ENCODE data around the gene RPS24.
A peak's percentile ranks its signal among the peaks of the same experiment; 100 is the strongest.

RPS24 gene

DNA sequence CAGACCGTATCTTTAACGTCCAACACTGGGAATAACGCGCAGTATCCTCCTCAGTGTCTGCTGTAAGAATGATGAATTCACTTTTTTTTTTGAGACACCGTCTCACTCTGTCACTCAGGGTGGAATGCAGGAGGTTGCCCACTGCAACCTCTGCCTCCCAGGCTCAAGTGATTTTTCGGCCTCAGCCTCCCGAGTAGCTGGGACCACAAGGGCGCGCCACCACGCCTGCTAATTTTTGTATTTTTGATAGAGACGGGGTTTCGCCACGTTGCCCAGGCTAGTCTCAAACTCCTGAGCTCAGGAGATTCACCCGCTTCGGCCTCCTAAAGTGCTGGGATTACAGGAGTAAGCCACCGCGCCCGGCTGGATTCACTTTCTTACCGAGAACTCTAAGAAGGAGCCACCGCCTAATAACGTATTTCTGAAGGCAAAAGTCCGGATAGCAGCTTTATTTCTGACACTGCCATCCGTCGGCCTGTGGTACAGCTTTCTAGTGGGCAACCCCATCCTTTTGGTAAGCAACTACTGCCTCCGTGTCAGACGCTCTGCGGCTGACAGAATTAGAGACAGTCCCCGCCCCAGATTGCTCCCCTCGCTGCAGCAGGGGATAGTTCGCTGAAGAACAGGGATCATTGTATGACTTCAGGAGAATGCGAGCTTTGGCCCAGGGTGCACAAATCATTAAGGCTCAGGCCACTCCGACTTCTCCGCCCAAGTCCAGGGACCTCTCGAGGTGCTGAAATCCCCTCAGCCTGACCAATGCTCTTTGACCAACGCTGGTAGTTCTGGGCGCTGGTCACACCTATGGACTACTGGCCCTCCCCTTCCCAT lies 5.0 kb upstream of the RPS24 start:
- DNase-seq = no peak

DNA sequence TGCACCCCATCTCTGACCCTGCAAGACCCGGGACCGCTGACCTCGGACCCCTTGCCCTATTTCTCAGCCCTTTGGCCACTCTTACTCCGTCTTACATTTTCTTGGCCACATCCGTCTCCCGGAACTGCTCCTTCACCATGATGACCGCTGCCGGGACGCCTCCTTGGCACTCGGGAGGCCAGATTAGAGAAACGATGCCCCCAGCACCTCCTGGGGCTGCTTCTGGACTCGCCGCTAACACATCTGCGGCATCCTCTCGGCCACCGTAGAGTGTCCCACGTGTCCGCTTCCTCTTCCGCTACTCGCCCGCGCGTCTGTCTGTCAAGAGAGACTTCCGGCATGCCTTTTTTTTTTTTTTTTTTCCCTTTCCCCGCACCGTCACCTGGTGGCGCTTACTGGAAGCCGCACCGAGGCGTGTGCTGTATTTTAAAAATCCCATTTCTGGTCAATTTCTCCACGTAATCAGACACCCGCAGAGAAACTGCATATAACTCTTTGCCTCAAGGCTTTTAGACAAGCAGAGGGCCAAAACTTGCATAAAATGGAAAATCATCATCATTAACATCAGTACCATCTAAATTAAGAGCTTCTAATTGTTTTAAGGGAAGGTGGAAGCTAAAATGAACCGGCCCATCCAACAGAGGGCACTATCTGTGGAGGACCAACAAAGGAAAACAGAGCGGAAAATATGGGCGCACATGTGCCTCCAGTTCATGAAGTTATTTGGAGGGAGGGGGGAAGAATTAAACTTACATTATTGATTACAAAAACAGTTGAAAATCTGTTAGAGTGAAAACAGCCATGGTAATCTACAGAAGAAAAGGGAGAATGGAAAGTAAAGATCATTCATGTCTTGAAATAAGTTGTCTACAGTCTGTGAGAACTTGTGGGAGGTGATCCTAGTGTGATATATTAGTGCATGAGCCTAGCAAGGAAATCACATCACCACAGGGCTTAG lies 4.1 kb upstream of the RPS24 start, which contains the start of gene POLR3A:
Gene POLR3A (minus strand): TSS at position 247 of the 958 bp plus-strand sequence. CDS start 108 bp downstream, at position 139.
- DNase-seq = peak; percentile 96

DNA sequence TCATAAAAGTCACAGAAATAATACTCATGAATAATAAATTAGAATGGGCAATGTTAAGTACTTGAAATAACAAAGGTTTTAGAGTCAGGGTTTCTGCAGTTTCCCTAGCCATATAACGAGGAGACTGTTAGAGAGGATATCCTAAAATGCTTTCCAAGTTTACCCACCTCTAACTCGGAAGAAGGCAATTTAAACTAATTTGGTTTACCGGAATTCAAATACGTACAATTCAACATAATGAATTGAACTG lies 351 bp upstream of the RPS24 start:
- no peak for DNase-seq

DNA sequence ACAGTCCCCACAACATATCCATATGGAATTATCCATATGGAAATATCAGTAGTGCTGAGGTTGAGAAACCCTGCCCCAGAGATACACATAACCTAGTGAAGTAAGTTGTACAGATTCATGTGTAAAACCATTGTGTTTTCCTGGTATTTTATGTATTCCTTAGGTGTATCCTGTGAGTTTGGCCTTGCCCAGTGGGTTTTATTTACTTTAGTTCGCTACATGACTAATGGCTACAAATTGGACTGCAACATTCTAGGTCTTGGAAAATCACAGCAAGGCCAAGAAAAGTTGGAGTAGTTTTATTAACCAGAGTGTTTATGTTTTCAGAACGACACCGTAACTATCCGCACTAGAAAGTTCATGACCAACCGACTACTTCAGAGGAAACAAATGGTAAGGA lies 1.4 kb downstream of the RPS24 start:
- DNase-seq = no peak

DNA sequence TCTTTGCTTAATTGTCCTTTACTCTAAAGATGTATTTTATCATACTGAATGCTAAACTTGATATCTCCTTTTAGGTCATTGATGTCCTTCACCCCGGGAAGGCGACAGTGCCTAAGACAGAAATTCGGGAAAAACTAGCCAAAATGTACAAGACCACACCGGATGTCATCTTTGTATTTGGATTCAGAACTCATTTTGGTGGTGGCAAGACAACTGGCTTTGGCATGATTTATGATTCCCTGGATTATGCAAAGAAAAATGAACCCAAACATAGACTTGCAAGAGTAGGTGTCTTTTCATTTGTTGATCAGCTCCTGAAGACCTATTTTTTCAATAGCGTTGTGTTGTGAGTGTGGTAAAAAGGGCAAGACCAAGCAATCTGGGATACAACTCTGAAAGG lies 1.8 kb downstream of the RPS24 start:
- no peak for DNase-seq

DNA sequence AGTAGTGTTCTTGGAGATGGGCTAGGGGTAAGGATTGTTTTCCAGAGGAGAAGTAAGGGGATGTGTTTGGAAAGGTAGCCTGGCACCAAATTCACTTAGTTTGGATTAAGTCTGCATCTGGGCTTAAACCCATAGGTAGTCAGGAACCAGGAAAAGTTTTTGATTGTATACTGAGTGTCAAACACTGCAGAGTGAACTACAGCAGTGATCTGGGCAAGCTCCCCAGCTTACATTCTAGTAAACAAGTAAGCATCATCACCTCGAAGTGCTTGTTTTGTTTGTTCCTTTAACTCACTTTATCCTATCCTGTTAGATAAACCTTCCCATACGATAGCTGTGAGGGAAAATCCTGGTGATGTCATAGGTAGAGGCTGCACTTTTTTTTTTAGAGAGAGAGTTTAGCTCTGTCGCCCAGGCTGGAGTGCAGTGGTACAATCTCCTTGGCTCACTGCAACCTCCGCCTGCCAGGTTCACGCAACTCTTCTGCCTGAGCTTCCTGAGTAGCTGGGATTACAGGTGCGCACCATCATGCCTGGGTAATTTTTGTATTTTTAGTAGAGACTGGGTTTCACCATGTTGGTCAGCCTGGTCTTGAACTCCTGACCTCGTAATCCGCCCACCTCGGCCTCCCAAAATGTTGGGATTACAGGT lies 2.4 kb downstream of the RPS24 start:
- DNase-seq = no peak

DNA sequence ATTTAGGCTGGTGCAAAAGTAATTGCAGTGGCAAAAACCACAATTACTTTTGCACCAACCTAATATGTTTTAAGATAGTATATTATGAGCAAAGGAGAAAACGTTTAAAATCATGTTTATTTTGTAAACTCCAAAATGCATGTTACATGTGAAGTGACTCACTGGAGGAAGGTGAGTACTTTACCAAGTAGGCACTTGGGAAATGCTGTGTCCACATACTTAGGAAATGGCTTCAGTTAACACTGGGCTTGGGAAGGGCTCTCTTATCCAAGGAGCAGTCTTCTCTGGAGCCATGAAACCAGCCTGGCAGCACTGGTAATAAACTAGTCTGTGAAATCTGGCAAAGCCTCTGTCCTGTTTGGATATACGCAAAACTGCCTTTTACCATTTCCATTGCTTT lies 4.4 kb downstream of the RPS24 start:
- no peak for DNase-seq

DNA sequence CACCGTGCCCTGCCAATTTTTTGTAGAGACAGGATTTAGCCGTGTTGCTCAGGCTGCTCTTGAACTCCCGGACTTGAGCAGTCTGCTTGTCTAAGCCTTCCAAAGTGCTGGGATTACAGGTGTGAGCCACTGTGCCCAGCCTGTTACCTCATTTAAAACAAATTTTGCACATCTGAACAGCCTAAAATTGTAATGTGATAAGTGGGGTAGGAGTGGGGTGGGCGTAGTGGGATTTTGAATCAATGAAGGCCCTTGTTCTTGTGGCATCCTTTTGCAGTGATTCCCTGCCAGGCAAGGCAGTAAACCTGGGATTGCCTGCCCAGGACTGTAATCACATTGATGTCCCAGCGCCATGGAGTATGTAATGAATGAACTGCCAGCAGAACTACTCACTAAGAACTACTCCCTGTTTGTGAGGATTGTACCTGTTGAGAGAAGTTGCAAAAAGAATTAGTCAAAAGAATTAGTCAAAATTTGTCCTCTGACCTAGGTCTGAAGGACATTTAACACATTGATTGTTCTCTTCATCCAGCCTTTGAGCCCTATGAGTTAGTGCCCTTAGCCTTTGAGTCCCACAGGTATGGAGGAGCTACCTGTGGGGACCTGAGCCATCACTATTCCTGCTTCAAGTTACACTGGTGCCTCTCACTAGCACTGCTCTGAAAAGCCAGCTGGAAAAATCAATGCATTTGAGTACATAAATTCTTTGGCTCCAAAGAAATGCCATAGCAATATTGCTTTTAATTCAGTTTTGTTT lies 5.3 kb downstream of the RPS24 start:
- DNase-seq = no peak

DNA sequence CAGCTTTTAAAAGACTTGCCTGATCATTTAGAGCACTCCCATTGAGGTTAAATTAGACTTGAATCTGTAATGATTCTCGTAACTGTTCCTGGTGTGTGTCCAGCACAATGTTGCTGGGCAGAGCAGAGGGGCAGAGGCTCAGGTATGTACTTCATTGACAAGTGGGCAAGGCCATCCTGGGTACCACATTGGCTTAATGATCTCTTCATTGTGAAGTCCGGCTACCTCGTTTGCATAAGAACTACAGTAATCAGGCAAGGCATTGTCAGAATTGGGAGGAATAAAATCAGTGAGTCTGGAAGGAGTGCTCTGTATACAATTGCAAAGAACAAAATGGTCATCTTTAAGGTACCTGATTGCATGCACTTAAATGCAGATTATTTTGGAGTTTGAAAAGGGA lies 6.1 kb downstream of the RPS24 start:
- DNase-seq = no peak

DNA sequence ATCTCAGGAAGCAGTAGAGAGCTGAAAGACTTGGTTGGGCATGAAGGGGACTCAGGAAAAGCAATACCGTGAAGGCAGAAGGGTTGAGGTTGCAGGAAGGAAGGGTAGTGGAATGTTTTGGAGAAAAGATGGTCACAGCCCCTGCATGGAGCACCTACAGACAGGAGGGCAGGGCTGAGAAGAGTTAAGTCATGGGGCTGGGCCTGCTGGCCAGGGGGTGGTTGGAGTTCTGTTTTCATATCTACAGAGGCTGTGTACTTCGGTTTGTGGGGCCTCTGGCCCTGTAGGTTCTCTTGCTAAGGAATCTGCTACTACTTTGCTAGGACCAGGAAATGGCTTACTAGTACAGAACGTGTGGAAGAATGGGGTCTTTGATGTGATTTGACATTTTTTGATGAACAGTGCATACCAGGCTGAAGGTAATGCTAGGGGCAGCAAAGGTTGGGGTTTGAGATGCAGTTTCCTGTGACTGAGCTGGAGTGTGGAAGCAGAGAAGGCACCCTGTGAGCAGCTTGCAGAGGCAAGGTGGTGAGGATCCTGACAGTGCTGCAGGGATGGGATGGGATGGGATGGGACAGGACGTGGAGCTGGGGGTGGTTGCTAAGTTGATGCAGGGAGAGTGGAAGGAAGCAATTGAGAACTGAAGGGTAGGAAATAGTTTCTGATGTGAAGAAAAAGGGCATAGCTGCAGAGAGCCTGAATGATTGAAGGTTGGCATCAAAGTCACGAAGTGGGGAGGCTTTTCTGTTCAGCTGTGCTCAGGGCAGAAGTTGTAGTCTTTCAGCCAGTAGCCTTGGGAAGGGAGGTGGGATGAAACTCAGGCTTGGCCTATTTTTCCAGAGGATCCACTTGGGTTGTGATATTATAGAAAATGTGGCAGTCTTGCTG lies 7.8 kb downstream of the RPS24 start:
- no peak for DNase-seq

DNA sequence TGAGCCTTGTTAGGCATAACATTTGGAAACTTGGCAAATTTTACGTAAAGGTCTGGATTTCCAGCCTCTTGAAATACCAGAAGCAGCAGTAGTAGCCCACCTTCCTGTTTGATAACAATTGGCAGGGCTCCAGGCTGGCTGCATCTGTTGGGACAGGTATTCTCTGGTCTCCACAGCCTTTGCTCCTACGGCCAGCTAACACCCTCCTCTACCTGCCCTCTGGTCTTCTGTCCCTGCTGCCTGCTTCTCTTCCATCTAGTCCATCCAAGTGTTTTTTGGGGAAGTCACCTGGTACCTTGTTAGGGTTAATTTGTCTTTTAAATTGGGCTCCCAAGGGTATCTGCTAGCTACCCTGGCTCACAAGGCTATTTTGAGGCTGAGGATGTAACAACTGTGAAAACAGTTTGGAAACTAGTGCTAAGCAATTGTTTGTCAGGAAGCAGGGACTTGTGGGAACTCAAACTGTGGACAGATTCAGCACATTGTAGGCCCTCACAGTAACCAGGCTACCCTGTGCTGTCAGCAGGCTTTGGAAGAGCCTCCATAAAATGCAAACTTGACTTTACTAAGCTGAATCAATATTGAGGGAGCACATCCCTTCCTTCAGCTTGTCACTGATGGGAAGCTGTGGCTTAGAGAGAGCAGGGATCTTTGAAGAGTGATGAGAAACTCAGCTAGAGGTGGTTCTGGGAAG lies 8.5 kb downstream of the RPS24 start:
- no peak for DNase-seq

DNA sequence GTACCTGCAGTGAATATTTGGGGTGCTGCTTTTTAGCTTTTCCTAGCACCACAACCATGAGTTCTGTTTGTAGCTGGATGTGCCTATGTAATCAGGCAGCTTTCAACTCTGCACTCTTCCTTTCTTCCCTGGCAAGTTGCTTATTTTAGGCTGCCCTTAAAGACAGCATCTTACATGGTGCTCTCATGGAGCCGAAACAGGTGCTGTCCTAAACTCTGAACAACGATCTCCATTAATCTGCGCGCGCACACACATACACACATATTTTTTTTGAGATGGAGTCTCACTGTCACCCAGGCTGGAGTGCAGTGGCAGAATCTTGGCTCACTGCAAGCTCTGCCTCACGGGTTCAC lies 9.1 kb downstream of the RPS24 start:
- no peak for DNase-seq

DNA sequence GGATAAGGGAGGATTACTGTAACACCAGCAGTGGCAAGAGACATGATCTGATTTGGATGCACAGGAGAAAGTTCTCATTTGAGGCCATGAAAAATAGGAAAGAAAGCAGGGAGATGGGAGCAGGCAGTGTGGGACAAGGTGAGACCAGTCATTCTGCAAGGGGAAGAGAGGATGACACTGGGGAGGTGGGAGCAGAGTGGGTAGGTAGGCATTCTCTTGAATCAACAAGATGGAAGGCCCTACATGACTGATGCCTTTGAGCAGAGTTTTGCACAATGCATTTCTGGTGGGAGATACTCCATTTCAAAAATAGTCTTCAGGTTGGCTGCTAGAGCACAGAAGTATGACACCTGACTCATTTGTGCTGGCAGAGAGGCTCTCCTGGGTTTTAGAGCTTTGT lies 10.5 kb downstream of the RPS24 start:
- no peak for DNase-seq

DNA sequence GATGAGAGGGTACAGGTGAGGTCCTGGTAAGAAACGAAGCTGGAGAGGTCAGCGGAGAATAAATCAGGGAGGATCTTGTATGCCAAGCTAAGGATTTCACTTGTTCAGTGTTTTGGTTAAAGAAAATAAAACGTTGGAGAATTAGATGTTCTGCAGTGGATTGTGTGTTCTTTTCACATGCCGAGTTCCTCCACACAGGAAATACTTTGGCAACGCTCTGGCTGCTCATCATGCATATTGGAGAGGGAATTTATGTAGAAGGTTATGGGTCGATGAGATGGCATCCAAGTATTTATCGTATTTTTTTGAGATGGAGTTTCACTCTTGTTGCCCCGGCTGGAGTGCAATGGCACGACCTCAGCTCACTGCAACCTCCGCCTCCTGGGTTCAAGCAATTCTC lies 11.0 kb downstream of the RPS24 start:
- DNase-seq = no peak

DNA sequence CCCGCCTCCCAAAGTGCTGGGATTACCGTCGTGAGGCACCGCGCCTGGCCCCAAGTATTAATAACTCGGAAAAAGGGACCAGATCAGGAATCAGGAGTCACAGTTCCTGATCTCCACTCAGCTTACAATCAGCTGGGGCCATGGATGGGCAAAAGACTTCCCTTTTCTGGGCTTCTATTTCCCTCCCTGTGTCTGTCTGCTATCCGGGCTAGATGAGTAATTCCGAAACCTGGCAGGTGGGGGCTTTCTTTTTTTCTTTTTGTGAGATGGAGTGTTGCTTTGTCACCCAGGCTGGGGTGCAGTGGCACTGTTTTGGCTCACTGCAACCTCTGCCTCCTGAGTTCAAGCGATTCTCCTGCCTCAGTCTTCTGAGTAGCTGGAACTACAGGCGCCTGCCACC lies 11.6 kb downstream of the RPS24 start:
- DNase-seq = no peak

DNA sequence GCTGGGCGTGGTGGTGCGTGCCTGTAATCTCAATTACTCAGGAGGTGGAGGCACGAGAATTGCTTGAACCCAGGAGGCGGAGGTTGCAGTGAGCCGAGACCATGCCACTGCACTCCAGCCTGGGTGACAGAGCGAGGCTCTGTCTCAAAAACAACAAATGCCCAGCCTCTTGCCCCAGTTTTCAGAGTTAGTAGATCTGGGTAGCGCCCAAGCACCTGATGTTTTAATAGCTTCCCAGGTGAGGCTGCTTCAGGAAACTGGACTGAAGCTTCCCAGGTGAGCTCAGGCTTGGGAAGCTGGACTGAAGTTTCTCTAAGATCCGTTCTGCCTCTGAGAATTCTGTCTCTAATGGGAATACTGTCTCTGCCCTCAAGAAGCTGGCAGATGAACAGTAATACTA lies 12.2 kb downstream of the RPS24 start:
- DNase-seq = no peak

DNA sequence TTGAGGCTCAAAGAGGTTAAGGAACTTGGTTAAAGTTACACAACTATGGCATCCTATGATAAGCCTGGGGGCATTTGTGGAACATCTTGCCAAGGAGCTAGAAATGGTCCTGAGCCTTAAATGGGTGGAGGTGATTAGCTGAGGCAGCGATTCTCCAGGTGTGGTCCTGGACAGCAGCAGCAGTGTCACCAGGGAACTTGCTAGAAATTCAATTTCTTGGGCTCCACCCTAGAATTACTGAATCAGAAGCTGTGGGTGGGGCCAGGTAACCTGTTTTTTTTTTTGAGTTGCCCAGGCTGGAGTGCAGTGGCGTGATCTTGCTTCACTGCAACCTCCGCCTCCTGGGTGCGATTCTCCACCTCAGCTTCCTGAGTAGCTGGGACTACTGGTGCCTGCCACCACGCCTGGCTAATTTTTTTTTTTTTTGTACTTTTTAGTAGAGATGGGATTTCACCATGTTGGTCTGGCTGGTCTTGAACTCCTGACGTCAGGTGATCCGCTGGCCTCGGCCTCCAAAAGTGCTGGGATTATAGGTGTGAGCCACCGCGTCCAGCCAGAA lies 13.1 kb downstream of the RPS24 start:
- DNase-seq = no peak

DNA sequence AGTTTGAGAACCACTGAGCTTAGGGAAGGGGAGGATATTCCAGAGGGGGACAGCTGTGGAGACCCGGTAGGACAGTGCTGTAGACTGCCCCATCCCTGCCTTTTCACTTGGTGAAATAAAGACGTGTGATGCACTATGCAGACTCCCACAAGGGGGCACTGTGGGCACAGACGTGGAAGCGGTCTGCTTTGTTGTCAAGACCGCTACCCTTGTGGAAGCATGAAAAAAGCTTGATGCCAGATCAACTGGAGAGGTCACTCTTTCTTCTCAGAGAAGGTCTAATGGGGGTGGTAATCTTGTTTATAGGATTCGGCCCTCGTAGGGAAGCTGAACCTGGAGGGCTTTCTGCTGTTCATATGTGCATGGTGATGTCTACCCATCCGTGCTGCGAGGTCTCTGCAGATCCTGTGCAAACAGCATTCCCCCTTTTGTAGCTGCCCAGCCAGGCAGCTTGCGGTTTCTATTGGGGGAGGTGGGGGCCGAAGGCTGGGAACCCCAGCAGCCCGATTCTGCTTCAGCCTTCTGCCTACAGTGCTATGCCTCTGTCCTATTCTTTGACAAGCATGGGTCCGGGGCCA lies 13.7 kb downstream of the RPS24 start:
- DNase-seq = peak; percentile 61

DNA sequence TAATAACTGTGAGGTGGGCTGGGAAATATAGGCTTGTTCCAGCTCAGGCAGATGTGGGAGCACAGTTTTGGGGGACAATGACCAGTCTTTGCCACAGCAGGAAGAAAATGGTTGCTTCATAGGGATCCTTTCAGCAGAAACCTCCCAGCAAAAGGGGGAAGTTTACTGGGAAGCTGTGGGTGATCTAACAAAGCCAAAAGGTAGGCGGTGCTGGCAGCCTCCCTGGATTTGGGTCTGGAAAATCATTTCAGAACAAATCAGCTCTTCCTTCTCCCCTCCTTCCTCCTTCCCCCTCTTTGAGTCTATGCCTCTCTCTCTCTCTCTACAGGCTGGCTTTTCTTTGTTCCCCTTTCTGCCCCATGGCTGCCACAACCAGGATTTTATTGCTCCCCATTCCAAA lies 16.2 kb downstream of the RPS24 start:
- no peak for DNase-seq

DNA sequence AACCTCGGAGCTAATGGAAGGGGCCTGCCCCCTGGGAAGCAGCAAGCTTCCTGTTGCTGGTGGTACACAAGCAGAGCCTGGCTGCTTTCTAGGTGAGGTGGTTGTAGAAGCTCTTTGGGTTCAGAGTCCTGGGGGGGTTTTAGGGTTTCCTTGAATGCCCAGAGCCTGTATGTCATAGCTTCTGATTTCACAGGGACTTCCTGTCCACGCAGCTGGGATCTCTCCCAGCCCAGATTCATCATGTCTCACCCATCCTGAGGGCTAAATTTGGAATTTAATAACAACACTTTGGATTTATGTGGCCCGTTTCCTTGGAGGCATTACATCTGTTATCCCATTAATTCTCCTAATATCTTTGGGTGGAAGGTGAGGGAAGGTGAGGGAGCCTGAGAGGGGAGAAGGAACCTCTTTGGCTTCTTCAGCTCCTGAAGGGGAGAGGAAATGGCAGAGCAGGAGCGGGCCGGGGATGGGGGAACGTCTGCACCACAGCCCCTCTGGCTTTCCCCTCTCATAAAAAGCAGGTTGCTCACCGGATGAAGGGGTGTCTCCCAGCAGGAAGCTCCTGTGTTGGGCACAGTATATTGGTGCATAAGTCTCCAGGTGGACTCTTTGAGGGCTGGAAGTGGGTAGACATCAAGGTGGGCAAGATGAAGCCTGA lies 19.7 kb downstream of the RPS24 start:
- no peak for DNase-seq

Measured in NCI-H774 (cell line).